Measurements from ENCODE around the gene NAT16.
"Not testable (repeated sequence)": the region's sequence is repeated elsewhere in the genome, so short reads cannot be mapped to it uniquely, and the experiment has no call there.

Gene NAT16

GRCh38 chr7:101156866-101157589 is 23.1 kb downstream of the NAT16 start:
- no peak for DNase-seq (ENCODE audit: low read depth)

- no peak for DNase-seq (ENCODE audit: low read depth)
Observed at GRCh38 chr7:101156277-101156676, 23.8 kb downstream of the NAT16 start.

DNA sequence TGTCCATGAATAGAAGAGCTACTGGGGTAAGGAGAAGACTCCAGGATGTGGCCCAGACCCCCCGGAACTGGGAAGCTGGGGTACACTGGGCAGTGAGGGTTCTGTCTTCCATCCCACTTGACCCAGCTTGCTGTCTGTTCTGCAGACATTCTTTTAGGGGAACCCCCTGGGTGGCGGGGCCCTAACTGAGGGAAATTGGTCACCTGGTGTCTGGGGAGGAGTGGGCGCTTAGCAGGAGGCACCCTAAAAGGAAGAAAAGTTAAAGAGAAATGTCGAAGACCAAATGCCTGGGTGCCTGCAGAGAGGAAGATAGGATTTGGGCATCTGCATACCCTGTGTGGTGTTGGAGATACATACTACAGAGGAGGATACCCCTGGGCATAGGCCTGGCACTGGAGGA is 24.8 kb downstream of the NAT16 start:
- DNase-seq (ENCODE audit: low read depth): no peak

- no peak for DNase-seq (ENCODE audit: low read depth)
Observed at GRCh38 chr7:101154693-101155102, 25.4 kb downstream of the NAT16 start.

GRCh38 chr7:101153969-101154692 is 26.0 kb downstream of the NAT16 start, which contains the start of gene AP1S1:
TSS of gene AP1S1 (plus strand) at chr7:101154476. CDS start at chr7:101154515, 39 bp downstream.
- peak; percentile 84 for DNase-seq (ENCODE audit: low read depth)

DNA sequence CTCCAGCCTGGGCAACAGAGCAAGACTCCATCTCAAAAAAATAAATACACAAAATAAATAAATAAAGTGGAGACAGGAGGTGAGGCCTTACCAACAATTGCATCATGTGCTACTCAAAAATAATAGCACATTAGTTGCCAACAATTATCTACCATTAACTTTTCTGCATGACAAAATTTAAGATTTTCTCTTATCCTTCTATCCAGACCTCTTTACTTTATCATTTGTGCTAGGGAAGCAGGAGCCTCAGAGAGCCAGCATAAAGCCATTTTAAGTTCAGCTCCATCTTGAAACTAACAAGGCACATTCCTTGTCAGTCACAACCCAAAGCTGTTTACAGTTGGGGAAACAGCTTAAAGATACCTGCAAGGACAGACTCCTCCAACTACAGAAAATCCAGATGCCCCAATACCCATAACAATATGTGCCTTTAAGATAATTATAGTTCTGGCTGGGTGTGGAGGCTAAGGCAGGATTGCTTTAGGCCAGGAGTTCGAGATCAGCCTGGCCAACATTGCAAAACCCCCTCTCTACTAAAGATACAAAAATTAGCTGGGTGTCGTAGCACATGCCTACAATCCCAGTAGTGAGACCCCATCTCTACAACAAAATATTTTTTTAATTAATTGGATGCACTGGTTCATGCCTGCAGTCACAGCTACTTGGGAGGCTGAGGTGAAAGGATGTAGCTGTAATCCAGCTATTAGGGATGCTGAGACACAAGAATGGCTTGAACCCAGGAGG is 28.0 kb downstream of the NAT16 start:
- no peak for DNase-seq (ENCODE audit: low read depth)

- DNase-seq (ENCODE audit: low read depth): no peak
Observed at GRCh38 chr7:101140746-101141382, 39.2 kb downstream of the NAT16 start.

DNA sequence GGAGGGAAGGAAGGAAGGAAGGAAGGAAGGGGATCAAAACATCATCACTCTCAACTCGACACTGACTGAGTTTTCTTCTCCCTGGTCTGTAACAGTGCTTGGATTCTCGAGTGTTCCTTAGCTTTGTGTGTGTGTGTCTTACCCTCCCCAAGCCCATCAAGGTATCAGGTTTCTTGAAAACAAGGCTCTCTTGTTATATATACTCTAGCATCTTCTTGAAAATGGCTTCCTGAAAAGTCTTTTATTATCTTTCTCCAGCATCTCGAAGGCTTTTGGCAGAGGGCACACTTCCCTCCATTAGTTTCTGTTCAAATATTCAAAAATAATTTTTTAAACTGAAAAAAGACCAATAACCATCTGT is 39.8 kb downstream of the NAT16 start:
- no peak for DNase-seq (ENCODE audit: low read depth)

- DNase-seq (ENCODE audit: low read depth): peak; percentile 74
Observed at GRCh38 chr7:101138213-101138870, 41.8 kb downstream of the NAT16 start.

DNA sequence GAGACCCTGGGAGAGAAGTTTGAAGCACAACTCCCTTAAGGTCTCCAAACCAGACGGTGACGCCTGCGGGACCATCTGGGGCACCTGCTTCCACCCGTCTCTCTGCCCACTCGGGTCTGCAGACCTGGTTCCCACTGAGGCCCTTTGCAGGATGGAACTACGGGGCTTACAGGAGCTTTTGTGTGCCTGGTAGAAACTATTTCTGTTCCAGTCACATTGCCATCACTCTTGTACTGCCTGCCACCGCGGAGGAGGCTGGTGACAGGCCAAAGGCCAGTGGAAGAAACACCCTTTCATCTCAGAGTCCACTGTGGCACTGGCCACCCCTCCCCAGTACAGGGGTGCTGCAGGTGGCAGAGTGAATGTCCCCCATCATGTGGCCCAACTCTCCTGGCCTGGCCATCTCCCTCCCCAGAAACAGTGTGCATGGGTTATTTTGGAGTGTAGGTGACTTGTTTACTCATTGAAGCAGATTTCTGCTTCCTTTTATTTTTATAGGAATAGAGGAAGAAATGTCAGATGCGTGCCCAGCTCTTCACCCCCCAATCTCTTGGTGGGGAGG is 42.4 kb downstream of the NAT16 start:
- DNase-seq (ENCODE audit: low read depth): no peak

DNA sequence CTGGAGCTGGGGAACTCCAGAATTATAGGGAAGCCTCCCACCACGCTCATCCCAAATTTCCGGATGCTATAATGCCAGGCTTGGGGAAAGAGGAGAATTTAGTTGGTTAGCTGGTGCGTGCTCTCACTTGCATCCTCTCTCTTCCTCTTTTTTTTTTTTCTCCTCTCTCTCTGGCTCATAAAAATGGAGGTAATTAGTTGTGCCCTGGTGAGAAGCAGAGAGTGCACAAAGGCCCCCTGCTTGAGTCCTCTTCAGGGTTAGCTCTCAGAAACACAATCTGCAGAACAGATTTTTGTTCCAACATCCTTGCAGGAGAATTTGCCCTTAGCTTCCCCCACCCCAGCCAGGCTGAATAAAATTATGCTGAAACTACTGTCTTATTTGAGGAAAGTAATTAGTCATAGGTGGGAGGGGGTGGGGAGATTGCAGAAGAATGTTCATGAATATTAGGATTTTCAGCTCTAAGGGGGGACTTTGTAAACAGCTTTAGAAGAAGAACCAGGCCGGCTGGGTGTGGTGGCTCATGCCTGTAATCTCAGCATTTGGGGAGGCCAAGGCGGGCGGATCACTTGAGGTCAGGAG is 45.6 kb downstream of the NAT16 start:
- no peak for DNase-seq (ENCODE audit: low read depth)

- DNase-seq (ENCODE audit: low read depth): no peak
Observed at GRCh38 chr7:101133621-101134398, 46.3 kb downstream of the NAT16 start.

GRCh38 chr7:101132626-101133600 is 47.2 kb downstream of the NAT16 start:
- not testable (repeated sequence) for DNase-seq (ENCODE audit: low read depth)

DNA sequence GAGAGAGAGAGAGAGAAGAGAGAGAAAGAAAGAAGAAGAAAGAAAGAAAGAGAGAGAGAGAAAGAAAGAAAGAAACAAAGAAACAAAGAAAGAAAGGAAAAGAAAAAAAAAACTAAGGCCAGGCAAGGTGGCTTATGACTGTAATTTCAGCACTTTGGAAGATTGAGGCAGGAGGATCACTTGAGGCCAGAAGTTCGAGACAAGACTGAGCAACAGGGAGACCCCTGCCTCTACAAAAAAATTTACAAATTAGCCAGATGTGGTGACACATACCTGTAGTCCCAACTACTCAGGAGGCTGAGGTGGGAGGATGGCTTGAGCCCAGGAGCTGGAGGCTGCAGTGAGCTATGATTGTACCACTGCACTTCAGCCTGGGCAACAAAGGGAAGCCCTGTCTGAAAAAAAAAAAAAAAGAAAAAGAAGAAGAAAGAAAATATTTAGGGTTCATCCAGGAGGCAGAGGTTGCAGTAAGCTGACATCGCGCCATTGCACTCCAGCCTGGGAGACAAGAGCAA is 50.4 kb downstream of the NAT16 start:
- DNase-seq (ENCODE audit: low read depth): no peak

GRCh38 chr7:101128040-101128834 is 51.9 kb downstream of the NAT16 start:
- DNase-seq (ENCODE audit: low read depth): no peak

GRCh38 chr7:101127460-101128039 is 52.5 kb downstream of the NAT16 start:
- no peak for DNase-seq (ENCODE audit: low read depth)

- no peak for DNase-seq (ENCODE audit: low read depth)
Observed at GRCh38 chr7:101126651-101127459, 53.2 kb downstream of the NAT16 start, which contains the start of gene SERPINE1. TSS of gene SERPINE1 (plus strand) at chr7:101127104. CDS start at chr7:101128394, 1,290 bp downstream.
